ENCODE data around the gene SIL1.
"Not testable (repeated sequence)": the region's sequence is repeated elsewhere in the genome, so short reads cannot be mapped to it uniquely, and the experiment has no call there.

GRCh38 chr5:139192906-139193305 is 5.3 kb downstream of the SIL1 start:
- TF ChIP-seq, protein P1, sequence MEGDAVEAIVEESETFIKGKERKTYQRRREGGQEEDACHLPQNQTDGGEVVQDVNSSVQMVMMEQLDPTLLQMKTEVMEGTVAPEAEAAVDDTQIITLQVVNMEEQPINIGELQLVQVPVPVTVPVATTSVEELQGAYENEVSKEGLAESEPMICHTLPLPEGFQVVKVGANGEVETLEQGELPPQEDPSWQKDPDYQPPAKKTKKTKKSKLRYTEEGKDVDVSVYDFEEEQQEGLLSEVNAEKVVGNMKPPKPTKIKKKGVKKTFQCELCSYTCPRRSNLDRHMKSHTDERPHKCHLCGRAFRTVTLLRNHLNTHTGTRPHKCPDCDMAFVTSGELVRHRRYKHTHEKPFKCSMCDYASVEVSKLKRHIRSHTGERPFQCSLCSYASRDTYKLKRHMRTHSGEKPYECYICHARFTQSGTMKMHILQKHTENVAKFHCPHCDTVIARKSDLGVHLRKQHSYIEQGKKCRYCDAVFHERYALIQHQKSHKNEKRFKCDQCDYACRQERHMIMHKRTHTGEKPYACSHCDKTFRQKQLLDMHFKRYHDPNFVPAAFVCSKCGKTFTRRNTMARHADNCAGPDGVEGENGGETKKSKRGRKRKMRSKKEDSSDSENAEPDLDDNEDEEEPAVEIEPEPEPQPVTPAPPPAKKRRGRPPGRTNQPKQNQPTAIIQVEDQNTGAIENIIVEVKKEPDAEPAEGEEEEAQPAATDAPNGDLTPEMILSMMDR (IDR thresholded peaks at IDR 0.05): not testable (repeated sequence)
- not testable (repeated sequence) for TF ChIP-seq POLR2A (IDR thresholded peaks at IDR 0.05)
